T1000 (cell line): ENCODE results near the gene B3GNT3.
A peak's percentile ranks its signal among the peaks of the same experiment; 100 is the strongest.
"Not testable (repeated sequence)": the region's sequence is repeated elsewhere in the genome, so short reads cannot be mapped to it uniquely, and the experiment has no call there.

Experiments
- DNase-seq: peaks from one replicate; lab custom pipeline; 2025; ENCODE audit warnings: mixed read lengths; lab: John Stamatoyannopoulos, UW

The B3GNT3 gene

DNA sequence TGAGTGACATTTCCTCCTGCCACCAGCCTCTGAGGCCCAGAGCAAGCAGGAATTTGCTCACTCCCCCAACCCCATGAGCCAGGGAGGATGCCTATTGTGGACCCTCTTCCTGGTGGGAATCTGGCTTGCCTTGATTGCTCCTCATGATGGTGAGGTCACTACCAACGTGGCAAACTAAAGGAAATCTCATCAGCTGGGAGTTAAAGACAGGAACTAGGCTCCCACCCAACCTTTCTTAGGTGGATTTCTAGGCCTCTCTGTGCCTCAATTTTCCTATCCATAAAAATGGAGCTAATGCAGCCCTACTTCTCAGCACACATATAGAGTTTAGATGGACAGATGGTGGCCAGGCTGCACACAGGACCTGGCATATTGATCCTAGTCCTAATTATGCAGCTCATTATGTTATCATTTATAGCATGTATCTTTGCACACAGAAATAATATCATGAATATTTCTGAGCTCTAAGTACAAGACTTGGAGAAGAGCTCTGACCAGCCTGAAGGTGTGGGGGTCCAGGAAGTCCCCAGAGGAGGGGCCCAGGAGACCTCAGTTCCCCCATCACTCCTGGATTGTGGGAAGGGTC is 2.0 kb downstream of the B3GNT3 start:
- DNase-seq = no peak

GRCh38 chr19:17797424-17798201 is 2.7 kb downstream of the B3GNT3 start:
- peak; percentile 57 for DNase-seq

DNA sequence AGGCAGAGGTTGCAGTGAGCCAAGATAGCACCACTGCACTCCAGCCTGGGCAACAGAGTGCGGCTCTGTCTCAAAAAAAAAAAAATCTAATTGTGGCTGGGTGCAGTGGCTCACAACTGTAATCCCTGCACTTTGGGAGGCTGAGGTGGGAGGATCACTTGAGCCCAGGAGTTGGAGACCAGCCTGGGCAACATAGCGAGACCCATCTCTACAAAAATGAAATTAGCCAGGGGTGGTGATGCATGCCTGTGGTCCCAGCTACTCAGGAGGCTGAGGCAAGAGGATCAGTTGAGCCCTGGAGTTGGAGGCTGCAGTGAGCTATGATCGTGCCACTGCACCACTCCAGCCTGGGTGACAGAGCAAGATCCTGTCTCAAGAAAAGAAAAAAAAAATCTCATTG is 3.7 kb downstream of the B3GNT3 start:
- not testable (repeated sequence) for DNase-seq

GRCh38 chr19:17802137-17802858 is 7.4 kb downstream of the B3GNT3 start:
- DNase-seq = no peak

- no peak for DNase-seq
Measured at GRCh38 chr19:17803264-17803896, 8.4 kb downstream of the B3GNT3 start.

DNA sequence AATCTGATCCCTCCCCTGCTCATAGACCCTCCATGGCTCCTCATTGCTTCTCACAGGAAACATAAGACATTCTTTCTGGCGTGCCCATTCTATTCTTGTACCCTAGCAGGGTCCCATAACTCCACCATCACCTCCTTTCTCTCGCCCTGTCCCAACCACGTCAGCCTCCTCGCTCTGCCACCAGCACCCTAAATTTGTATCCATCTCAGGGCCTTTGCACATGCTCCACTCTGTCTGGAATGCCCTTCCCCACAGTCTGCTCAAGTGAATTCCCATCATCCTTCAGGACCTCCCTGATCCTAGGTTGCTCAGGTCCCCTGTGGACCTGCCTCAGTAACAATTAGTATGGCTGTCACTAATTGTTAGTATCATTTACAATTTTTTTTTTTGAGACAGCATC is 10.5 kb downstream of the B3GNT3 start:
- no peak for DNase-seq

DNA sequence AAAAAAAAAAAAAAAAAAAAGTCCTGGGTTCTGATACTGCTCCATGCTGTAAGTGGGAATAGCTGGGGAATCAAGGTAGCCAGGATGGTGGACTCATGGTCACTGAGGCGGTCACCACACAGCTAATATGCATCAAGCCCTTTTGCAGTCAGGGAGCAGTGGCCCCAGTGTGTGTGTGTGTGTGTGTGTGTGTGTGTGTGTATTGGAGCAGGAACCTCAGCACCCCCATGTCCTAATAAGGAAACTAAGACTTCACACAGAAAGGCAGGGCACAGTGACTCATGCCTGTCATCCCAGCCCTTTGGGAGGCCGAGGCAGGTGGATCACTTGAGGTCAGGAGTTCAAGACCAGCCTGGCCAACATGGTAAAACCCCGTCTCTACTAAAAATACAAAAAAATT is 12.0 kb downstream of the B3GNT3 start:
- no peak for DNase-seq

GRCh38 chr19:17807731-17808316 is 12.9 kb downstream of the B3GNT3 start:
- DNase-seq = no peak

- DNase-seq = no peak
Measured at GRCh38 chr19:17811103-17811502, 16.2 kb downstream of the B3GNT3 start.

- no peak for DNase-seq
Measured at GRCh38 chr19:17811681-17812080, 16.7 kb downstream of the B3GNT3 start.

- no peak for DNase-seq
Measured at GRCh38 chr19:17812099-17812498, 17.2 kb downstream of the B3GNT3 start.

GRCh38 chr19:17817668-17818363 is 22.9 kb downstream of the B3GNT3 start:
- DNase-seq = no peak

DNA sequence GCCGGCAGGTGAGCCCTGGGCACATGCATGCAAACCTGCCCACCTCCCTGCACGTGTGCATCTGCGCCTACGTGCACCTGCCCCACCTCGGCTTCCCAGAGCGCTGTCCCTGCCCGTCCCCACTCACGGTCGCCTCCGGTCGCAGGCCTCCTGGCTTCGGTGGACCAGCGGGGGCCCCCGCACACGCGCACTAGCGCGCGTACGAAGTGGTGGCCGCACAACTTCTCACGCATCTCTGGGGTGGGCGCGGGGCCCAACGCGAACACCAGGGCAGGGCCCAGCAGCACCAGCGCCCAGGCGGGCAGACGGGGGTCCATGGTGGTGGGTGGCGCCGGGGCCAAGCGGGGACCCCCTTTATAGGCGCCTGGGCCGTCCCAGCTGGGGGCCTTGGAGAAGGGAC is 26.3 kb downstream of the B3GNT3 start, which contains the start of gene INSL3:
Gene INSL3 (minus strand): TSS at position 330 of the 400 bp plus-strand sequence. CDS start 13 bp downstream, at position 317.
- DNase-seq = no peak

DNA sequence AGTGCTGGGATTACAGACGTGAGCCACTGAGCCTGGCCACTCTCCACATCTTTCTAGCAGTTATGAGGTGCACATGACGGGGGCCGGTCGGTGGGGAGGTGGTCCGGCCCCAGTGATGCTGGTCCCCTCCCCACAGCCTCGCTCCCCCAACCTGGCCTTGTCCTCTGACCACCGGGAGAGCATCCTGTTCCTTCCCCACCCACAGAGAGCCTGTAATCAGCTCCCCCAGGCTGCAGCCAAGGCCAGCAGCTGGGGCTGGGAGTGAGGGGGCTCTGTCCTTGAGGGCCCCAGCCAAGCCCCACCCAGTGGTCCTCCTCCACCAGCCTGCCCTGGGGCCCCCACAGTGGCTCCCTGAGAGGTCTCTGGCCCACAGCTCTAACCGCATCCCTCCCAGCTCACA is 29.4 kb downstream of the B3GNT3 start:
- DNase-seq = no peak

GRCh38 chr19:17826508-17827056 is 31.6 kb downstream of the B3GNT3 start:
- DNase-seq = no peak

DNA sequence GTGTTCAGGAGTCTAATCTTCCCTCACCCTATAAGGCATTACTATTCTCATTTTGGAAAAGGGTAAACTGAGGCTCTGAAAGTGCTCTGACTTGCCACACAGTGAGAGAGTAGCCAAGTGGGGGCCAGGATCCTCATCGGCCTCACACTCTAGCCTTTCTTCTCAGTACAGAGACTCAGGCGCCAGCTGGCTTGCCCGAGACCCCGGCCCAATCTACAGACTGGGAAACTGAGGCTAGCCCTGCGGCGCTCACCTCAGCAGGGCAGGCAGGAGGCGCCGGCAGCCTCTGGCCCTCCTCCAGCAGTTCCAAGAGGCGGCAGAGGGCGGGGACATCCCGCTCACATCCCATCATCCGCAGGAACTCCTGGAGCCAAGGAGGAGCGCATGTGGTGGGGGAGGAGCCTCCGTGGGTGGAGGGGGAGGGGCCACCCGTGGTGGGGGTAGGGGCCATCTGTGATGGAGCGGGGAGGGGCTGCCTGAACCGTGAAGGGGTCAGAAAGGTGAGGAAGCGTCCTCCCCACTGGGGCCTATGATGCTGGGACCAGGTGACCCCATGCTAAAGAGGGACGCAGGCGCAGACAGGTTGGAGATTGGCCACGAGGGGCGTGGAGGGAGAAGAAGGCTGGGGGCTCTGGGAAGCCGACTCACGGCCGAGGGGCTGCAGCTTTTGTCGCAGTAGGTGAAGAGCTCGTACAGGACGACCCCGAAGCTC is 35.1 kb downstream of the B3GNT3 start:
- no peak for DNase-seq

DNA sequence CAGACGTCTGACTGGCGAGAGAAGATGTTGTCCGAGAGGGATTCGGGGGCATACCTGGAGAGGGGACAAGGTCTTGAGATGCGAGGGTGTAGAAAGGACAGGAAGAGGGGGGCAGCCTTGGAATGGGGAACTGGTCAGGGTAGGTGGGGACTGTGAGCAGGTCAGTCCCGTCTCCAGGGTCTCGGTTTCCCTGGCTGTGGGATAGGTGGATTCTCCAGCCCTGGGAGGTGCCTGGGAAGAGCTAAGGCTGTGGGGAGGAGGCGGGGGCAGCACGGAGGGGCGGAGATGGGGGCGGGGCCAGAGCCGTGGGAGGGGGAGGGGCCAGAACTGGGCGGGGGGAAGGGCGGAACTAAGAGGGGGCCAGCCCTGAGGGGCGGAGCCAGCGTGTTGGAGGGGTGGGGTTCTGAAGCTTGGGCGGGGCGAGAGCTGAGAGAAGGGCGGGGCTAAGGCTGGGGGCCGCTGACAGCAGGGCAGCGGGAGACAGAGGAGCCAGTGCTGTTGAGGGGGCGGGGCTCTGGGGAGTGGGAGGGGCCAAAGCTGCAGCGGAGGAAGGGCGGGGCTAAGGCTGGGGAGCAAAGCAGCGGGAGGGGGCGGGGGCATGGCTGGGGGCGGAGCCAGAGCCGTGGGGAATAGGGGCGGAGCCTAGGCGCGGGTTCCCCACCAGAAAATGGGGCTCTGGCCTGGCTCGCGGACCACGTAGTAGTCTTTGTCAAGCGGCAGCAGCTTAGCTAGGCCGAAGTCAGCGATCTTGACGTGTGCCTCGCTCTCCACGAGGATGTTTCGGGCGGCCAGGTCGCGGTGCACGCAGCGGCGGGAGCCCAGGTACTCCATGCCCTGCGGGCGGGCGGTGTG is 35.9 kb downstream of the B3GNT3 start:
- DNase-seq = no peak

GRCh38 chr19:17831419-17831888 is 36.5 kb downstream of the B3GNT3 start:
- DNase-seq = no peak

DNA sequence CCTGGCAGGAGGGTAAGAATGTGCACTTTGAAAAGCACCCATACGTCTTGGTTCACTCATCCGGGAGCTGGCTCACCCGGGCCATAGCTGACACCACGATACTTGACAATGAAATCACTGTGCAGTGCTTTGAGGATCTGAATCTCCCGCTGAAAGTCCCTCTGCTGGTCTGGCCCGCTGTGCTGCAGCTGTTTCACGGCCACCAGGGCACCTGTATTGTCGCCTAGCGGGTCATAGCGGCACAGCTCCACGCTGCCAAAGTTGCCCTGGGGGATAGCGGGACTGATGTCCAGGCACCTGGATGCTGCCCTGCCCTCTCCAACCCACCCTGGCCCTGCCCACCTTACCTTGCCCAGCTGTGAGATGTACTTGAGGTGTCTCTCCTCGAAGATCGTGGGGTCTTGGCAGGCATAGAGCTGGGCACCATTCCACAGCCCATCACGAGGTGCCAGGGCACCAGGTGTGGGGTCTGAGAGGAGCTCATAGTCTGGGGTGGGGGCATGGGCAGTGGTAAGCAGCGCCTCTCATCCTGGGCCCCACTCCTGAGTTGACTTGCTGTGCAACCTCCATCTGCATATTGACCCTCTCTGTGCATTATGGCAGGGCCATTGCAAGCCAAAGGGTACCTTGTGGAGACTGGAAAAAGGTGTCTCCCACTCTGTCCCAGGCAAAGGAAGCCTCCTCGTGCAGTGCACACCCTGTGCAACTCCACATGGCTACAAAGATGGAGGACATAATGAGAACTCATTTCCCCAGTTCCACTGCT is 37.7 kb downstream of the B3GNT3 start:
- DNase-seq = no peak
